Left forelimb (tissue), 1 donor: Measurements from ENCODE around the gene FST.

Experiments used
- DNase-seq: peaks from one replicate; pipeline ENCODE4 v3.0.0-alpha.2; 2018; ENCODE audit warnings: low spot score

FST gene

GRCh38 chr5:53480416-53481158, at the start of gene FST:
Gene FST, plus strand, starts transcription at chr5:53480629. Its CDS starts 163 bp downstream, at chr5:53480792.
- peak; percentile 79 for DNase-seq

GRCh38 chr5:53431665-53432064, 48.8 kb upstream of the FST start:
- DNase-seq, result no peak

GRCh38 chr5:53433026-53433425, 47.4 kb upstream of the FST start:
- DNase-seq, result no peak

- no peak for DNase-seq
These were observed 45.9 kb upstream of the FST start for GRCh38 chr5:53434541-53434940.

- no peak for DNase-seq
These were observed 43.8 kb upstream of the FST start for GRCh38 chr5:53436480-53437191.

GRCh38 chr5:53438079-53438478, 42.4 kb upstream of the FST start:
- DNase-seq, result no peak

- no peak for DNase-seq
These were observed 41.6 kb upstream of the FST start for GRCh38 chr5:53438486-53439472.

GRCh38 chr5:53442961-53443360, 37.5 kb upstream of the FST start:
- no peak for DNase-seq

- no peak for DNase-seq
These were observed 34.9 kb upstream of the FST start for GRCh38 chr5:53445569-53445968.

GRCh38 chr5:53446908-53447307, 33.5 kb upstream of the FST start:
- DNase-seq, result no peak

GRCh38 chr5:53448851-53449250, 31.6 kb upstream of the FST start:
- no peak for DNase-seq

GRCh38 chr5:53453898-53454718, 26.3 kb upstream of the FST start:
- DNase-seq, result no peak

- no peak for DNase-seq
These were observed 25.8 kb upstream of the FST start for GRCh38 chr5:53454719-53455000.

GRCh38 chr5:53456366-53456765, 24.1 kb upstream of the FST start:
- no peak for DNase-seq

- no peak for DNase-seq
These were observed 16.4 kb upstream of the FST start for GRCh38 chr5:53463909-53464621.

GRCh38 chr5:53464722-53465121, 15.7 kb upstream of the FST start:
- no peak for DNase-seq

- DNase-seq, result no peak
These were observed 10.3 kb upstream of the FST start for GRCh38 chr5:53469946-53470687.

- no peak for DNase-seq
These were observed 8.2 kb upstream of the FST start for GRCh38 chr5:53472279-53472678.

- no peak for DNase-seq
These were observed 7.5 kb upstream of the FST start for GRCh38 chr5:53472720-53473510.

- no peak for DNase-seq
These were observed 6.8 kb upstream of the FST start for GRCh38 chr5:53473633-53474032.
